Measurements from ENCODE around the gene IL17B.

- TF ChIP-seq EZH2phosphoT487 (IDR thresholded peaks at IDR 0.05; ENCODE audit: low read length) (no peak), CTCF (IDR thresholded peaks at IDR 0.05; ENCODE audit: low read length) (no peak)
Observed at GRCh38 chr5:149358868-149359495, 20.1 kb downstream of the IL17B start.
